NT2/D1 (cell line): Measurements from ENCODE around the gene GATA6.

Experiments
- YY1 ChIP-seq: IDR thresholded peaks from 2 replicates; pipeline ENCODE4 v1.6.1; 2011; ENCODE audit not compliant: insufficient read length, insufficient read depth
- ZNF274 ChIP-seq: IDR thresholded peaks from 2 replicates; pipeline ENCODE4 v1.6.1; 2011; ENCODE audit warnings: mild to moderate bottlenecking, low read depth, low read length

DNA sequence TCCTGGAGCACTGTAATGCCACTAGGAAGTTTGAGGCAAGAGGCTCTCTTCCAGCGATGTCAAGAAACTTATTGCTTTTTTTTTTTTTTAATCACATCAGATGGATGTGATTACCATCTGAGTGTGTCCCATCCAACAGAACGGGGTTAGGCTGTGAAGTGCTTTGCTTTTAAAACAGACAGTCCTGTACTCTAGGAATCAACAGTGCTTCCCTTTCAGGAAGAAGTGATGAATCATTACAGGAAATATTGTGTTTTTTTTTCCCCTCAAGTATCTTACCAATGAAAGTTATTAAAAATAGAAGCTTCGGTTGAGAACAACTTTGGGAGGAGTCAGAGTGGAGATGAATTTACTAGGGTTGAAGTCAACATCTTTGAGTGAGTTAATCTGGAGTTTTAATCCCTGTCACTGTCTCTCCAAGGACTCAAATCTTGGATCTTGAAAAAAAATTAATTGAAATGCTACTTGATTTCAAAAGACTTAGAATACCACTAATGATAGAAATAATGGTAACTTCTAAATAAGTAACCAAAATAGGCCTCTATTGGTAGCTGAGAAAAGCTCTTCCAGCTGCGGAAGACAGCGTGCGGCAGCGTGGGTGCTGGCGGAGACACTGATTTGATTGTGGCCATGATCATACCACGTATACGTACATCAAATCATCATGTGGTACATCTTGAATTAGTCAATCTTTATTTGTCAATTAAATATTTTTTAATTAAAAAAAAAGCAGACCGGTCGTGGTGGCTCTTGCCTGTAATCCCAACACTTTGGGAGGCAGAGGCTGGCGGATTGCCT, 45.5 kb downstream of the GATA6 start:
- no peak for TF ChIP-seq ZNF274
- no peak for TF ChIP-seq YY1
